Effector memory CD8-positive, alpha-beta T cell (primary cell): ENCODE results near the gene TBC1D16.

Experiments used
- ATAC-seq: fragments of 150-1000 bp; cut with Tn5 transposase; replicated peaks from 2 replicates; pipeline ENCODE4 v1.10.0; 2021; ENCODE audit warnings: mild to moderate bottlenecking, moderate library complexity
- DNase-seq, 3 experiments: peaks; one replicate each; pipeline ENCODE4 v3.0.0; 2021
- H3K27ac Mint-ChIP-seq, 2 donors: one replicate each; pipeline ENCODE4 v1.8.0; 2022; ENCODE audit warnings: mild to moderate bottlenecking in 2 of 2, mixed read lengths in 2 of 2, moderate library complexity in 2 of 2
- H3K27me3 Mint-ChIP-seq, 2 donors: one replicate each; pipeline ENCODE4 v1.8.0; 2022; ENCODE audit warnings: mixed read lengths in 2 of 2
- H3K36me3 Mint-ChIP-seq: one replicate; pipeline ENCODE4 v1.8.0; 2022; ENCODE audit warnings: mild to moderate bottlenecking, moderate library complexity, mixed read lengths; ENCODE audit not compliant: insufficient read depth
- H3K4me1 Mint-ChIP-seq, 2 donors: one replicate each; pipeline ENCODE4 v1.8.0; 2022; ENCODE audit warnings: low read depth in 2 of 2, mixed read lengths in 2 of 2
- H3K4me3 Mint-ChIP-seq, 2 donors: one replicate each; pipeline ENCODE4 v1.8.0; 2022; ENCODE audit warnings: mild to moderate bottlenecking in 2 of 2, mixed read lengths in 2 of 2, moderate library complexity in 2 of 2
- H3K9me3 Mint-ChIP-seq, 2 donors: one replicate each; pipeline ENCODE4 v1.8.0; 2022; ENCODE audit warnings: mixed read lengths in 2 of 2

Gene TBC1D16

GRCh38 chr17:79929257-79930061, 106.2 kb downstream of the TBC1D16 start:
- H3K36me3 Mint-ChIP-seq = no peaks in the 10 kb centered on the region
- ATAC-seq (no peak), DNase-seq (no peak)
- no peak overlapping the region for H3K4me3 Mint-ChIP-seq
- no peak overlapping the region for H3K27ac Mint-ChIP-seq
- no peaks in the 10 kb centered on the region for H3K9me3 Mint-ChIP-seq
- H3K27me3 Mint-ChIP-seq = peaks cover 34 to 69% of the 10 kb centered on the region in 2 donors
- H3K4me1 Mint-ChIP-seq = peaks cover 0 to 9% of the 10 kb centered on the region in 2 donors

DNA sequence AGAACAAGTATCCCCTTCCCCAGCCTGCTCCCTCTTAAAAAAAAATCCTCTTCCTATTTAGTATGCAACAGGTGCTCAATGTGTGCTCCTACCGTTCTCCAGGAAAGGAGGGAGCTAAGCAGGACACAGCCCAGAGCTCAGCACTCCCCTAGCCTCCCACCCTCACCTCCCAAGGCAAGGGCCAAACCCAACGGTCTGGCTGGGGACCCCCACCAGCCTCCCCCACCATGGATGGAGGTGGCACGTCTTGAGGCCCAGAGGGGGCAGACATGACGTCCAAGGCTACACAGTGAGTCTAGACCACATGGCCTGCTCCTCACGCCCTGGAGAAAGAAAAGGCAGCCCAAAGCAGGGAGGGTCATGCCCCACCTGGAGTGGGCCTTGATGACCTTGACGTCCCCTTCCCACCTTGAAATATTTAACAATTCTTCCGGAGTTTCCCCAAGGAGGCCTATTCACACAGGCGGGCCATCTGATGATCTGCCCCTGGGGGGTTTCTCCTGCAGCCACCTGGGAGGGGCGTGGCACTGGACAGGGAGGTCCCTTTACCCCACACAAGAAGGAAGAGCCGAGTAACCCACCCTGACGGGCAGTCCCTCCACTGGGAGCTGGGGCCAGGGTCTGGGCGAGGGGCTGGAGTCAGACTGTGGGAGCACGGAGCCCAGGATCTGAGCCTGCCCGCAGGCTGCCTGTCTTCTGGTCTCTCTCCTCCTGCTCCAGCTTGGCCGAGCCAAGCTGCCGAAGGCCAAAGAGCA, 107.0 kb downstream of the TBC1D16 start:
- peaks cover 0 to 4% of the 10 kb centered on the region in 2 donors for H3K4me1 Mint-ChIP-seq
- no peaks in the 10 kb centered on the region for H3K9me3 Mint-ChIP-seq
- no peaks in the 10 kb centered on the region for H3K36me3 Mint-ChIP-seq
- no peak for DNase-seq
- H3K27me3 Mint-ChIP-seq = peaks cover 31 to 69% of the 10 kb centered on the region in 2 donors
- H3K4me3 Mint-ChIP-seq = no peak overlapping the region
- ATAC-seq = no peak
- H3K27ac Mint-ChIP-seq = no peak overlapping the region

- no peaks in the 10 kb centered on the region for H3K36me3 Mint-ChIP-seq
- peaks cover 0 to 2% of the 10 kb centered on the region in 2 donors for H3K4me1 Mint-ChIP-seq
- H3K27me3 Mint-ChIP-seq = peaks cover 23 to 61% of the 10 kb centered on the region in 2 donors
- ATAC-seq (no peak), DNase-seq (no peak)
- no peaks in the 10 kb centered on the region for H3K9me3 Mint-ChIP-seq
- no peak overlapping the region for H3K27ac Mint-ChIP-seq
- H3K4me3 Mint-ChIP-seq = peak overlapping the region in 1 of 2 donors; percentile 6
Observed at GRCh38 chr17:79927688-79928501, 107.8 kb downstream of the TBC1D16 start.

GRCh38 chr17:79927136-79927661, 108.5 kb downstream of the TBC1D16 start:
- Mint-ChIP-seq H3K27me3 (peaks cover 16 to 54% of the 10 kb centered on the region in 2 donors), H3K4me1 (peaks cover 0 to 2% of the 10 kb centered on the region in 2 donors), H3K9me3 (no peaks in the 10 kb centered on the region), H3K27ac (no peak overlapping the region), H3K36me3 (no peaks in the 10 kb centered on the region), H3K4me3 (peak overlapping the region in 1 of 2 donors; percentile 6)
- DNase-seq (no peak), ATAC-seq (peak; percentile 63)

DNA sequence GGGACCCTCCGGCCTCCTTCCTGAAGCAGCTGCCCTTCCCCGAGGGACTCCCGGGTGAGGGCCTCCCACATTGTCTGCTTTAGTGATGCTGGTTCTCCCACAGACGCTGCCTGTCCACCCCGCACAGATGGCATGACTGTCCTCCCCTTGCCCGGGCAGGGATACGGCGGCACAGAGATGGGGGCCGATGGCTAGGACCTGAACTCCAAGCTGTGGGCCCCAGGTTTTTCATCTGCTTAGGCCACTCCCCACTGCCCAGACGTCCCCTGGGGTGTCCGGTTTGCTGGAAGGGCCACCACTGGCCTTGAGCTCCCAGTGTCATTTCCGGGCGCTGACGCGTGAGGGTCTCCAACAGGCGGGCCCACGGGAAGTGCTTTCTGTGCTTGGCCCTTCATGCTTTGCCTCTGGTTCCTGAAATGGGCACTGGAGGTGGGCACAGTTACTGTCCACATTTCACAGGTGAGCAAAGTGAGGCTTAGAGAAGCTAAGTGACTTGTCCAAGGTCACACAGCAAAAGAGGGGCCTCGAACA, 109.0 kb downstream of the TBC1D16 start:
- H3K27me3 Mint-ChIP-seq = peaks cover 14 to 49% of the 10 kb centered on the region in 2 donors
- H3K4me1 Mint-ChIP-seq = peaks cover 0 to 2% of the 10 kb centered on the region in 2 donors
- no peak for ATAC-seq
- H3K36me3 Mint-ChIP-seq = no peaks in the 10 kb centered on the region
- H3K4me3 Mint-ChIP-seq = no peak overlapping the region
- H3K9me3 Mint-ChIP-seq = no peaks in the 10 kb centered on the region
- DNase-seq = no peak
- no peak overlapping the region for H3K27ac Mint-ChIP-seq

- H3K4me3 Mint-ChIP-seq = no peak overlapping the region
- no peak for ATAC-seq
- no peak overlapping the region for H3K27ac Mint-ChIP-seq
Observed at GRCh38 chr17:79926142-79926604, 109.5 kb downstream of the TBC1D16 start.

DNA sequence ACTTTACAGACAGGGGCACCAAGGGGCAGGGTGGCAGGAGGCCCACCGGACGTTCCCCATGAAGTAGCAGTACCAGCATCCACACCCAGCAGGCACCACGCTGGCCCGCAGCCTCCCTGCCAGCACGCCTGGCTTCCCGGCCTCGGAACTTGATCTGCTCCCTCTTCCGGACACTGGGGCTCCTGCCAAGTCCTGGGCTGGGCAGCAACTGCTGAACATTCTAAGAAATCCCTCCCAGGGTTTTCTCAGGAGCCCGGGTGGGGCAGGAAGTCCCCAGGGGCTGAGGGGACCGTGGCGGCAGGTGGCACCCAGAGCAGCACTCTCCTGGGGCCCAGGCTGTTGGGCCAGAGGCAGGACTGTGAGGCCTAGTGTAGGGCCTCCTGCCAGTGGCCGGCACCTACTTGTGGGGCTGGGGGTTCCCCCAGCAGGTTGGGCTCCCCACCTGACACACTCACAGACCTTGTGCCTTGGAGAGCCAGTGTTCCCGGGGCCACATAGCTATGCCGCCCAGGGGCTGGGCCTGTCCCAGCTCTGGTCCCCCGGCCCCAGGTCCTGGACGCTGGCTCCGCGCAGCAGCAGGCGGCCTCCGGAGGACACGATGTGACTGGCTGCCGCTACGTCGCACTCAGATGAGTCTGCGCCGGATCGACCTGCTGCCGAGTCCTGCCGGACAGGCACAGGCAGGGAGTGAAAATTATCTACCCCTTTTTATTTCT, 110.3 kb downstream of the TBC1D16 start:
- Mint-ChIP-seq H3K4me3 (no peak overlapping the region), H3K36me3 (no peaks in the 10 kb centered on the region), H3K27me3 (peaks cover 14 to 43% of the 10 kb centered on the region in 2 donors), H3K4me1 (peaks cover 0 to 5% of the 10 kb centered on the region in 2 donors), H3K9me3 (no peaks in the 10 kb centered on the region), H3K27ac (peak overlapping the region in 1 of 2 donors; percentile 15)
- no peak for DNase-seq
- ATAC-seq = no peak

More at GRCh38 chr17:79926142-79926604, 109.5 kb downstream of the TBC1D16 start:
- no peaks in the 10 kb centered on the region for H3K36me3 Mint-ChIP-seq
- H3K27me3 Mint-ChIP-seq = peaks cover 14 to 49% of the 10 kb centered on the region in 2 donors
- no peaks in the 10 kb centered on the region for H3K9me3 Mint-ChIP-seq
- no peak for DNase-seq
- peaks cover 0 to 5% of the 10 kb centered on the region in 2 donors for H3K4me1 Mint-ChIP-seq

- H3K4me3 Mint-ChIP-seq = no peak overlapping the region
- H3K4me1 Mint-ChIP-seq = peaks cover 0 to 5% of the 10 kb centered on the region in 2 donors
Observed at GRCh38 chr17:79924639-79924976, 111.1 kb downstream of the TBC1D16 start.

DNA sequence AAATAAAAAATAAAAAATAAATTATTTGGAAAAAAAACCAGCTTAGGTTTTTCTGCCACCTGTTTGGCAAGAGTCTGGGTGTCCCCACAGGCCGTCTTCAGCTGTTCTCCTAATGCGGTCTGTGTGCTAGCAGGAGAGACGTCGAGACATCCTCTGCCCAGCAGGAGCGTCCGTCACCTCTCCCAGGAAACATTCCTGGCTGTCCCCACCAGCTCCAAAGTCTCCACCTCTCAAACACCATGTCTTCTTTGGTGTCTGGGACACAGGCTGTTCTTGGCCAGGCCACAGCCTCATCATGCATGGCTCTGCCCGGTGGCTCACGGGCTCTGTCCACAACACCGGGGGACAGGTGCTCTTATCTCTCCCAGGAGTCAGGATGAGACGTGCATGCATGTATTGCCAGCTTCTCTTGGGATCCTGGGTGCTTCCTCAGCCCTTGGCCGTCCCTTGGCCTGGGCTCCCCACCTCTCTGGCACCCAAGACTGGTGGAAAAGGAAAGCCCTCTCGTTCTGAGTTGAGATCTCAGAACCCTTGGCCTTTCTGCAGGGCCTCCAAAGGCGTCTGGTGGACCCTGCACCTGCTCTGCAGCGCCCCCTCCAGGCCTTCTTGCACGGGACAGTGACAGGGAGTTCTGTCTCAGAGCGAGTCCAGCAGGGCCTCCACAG, 111.6 kb downstream of the TBC1D16 start:
- Mint-ChIP-seq H3K27me3 (peaks cover 18 to 45% of the 10 kb centered on the region in 2 donors), H3K36me3 (no peaks in the 10 kb centered on the region), H3K27ac (no peak overlapping the region), H3K4me3 (no peak overlapping the region), H3K9me3 (no peaks in the 10 kb centered on the region), H3K4me1 (peaks cover 0 to 7% of the 10 kb centered on the region in 2 donors)
- peak; percentile 39 for ATAC-seq
- DNase-seq = peak; percentile 12 to 27 (median 26)

More at GRCh38 chr17:79924639-79924976, 111.1 kb downstream of the TBC1D16 start:
- no peak for DNase-seq
- Mint-ChIP-seq H3K9me3 (no peaks in the 10 kb centered on the region), H3K27me3 (peaks cover 14 to 42% of the 10 kb centered on the region in 2 donors), H3K27ac (peak overlapping the region in 1 of 2 donors; percentile 15), H3K36me3 (no peaks in the 10 kb centered on the region)
- ATAC-seq = no peak

- Mint-ChIP-seq H3K27me3 (peaks cover 9 to 45% of the 10 kb centered on the region in 2 donors), H3K4me3 (no peak overlapping the region), H3K9me3 (no peaks in the 10 kb centered on the region), H3K36me3 (no peaks in the 10 kb centered on the region), H3K27ac (no peak overlapping the region), H3K4me1 (peaks cover 0 to 7% of the 10 kb centered on the region in 2 donors)
- DNase-seq (no peak), ATAC-seq (no peak)
Observed at GRCh38 chr17:79922798-79923197, 112.9 kb downstream of the TBC1D16 start.

GRCh38 chr17:79922116-79922601, 113.5 kb downstream of the TBC1D16 start:
- Mint-ChIP-seq H3K36me3 (no peaks in the 10 kb centered on the region), H3K27ac (peak overlapping the region in 1 of 2 donors; percentile 64), H3K4me3 (peak overlapping the region in 1 of 2 donors; percentile 62), H3K27me3 (peaks cover 8 to 45% of the 10 kb centered on the region in 2 donors), H3K9me3 (no peaks in the 10 kb centered on the region), H3K4me1 (peaks cover 0 to 5% of the 10 kb centered on the region in 2 donors)
- DNase-seq (no peak), ATAC-seq (no peak)
